AML-193 (cell line): ENCODE measurements around the gene ZHX3.
"Not testable (repeated sequence)": the region's sequence is repeated elsewhere in the genome, so short reads cannot be mapped to it uniquely, and the experiment has no call there.

Experiments
- DNase-seq, 2 experiments: peaks; one replicate each; lab custom pipeline; 2025; lab: John Stamatoyannopoulos, UW

ZHX3 gene

GRCh38 chr20:41334036-41334435, 16.5 kb upstream of the ZHX3 start:
- no peak for DNase-seq

- no peak for DNase-seq
Observed at GRCh38 chr20:41331731-41332130, 14.2 kb upstream of the ZHX3 start.

GRCh38 chr20:41330941-41331340, 13.4 kb upstream of the ZHX3 start:
- DNase-seq, result no peak

GRCh38 chr20:41330343-41330720, 12.8 kb upstream of the ZHX3 start:
- DNase-seq, result no peak

- peak; percentile 77 to 83 for DNase-seq
Observed at GRCh38 chr20:41329435-41330342, 12.2 kb upstream of the ZHX3 start.

- no peak for DNase-seq
Observed at GRCh38 chr20:41327178-41327577, 9.6 kb upstream of the ZHX3 start.

GRCh38 chr20:41320976-41321375, 3.4 kb upstream of the ZHX3 start:
- no peak for DNase-seq

- no peak for DNase-seq
Observed at GRCh38 chr20:41320441-41320840, 2.9 kb upstream of the ZHX3 start.

- no peak for DNase-seq
Observed at GRCh38 chr20:41318271-41318649, 729 bp upstream of the ZHX3 start.

- peak; percentile 11 to 42 for DNase-seq
Observed at GRCh38 chr20:41316602-41317545, 657 bp downstream of the ZHX3 start.

GRCh38 chr20:41316051-41316450, 1.5 kb downstream of the ZHX3 start:
- no peak for DNase-seq

- no peak for DNase-seq
Observed at GRCh38 chr20:41314386-41314785, 3.1 kb downstream of the ZHX3 start.

- DNase-seq, result not testable (repeated sequence)
Observed at GRCh38 chr20:41312009-41312408, 5.5 kb downstream of the ZHX3 start.

- DNase-seq, result no peak
Observed at GRCh38 chr20:41309817-41310216, 7.7 kb downstream of the ZHX3 start.

- peak; percentile 30 to 65 for DNase-seq
Observed at GRCh38 chr20:41308726-41309413, 8.7 kb downstream of the ZHX3 start.

- DNase-seq, result peak in 1 of 2 experiments; percentile 8
Observed at GRCh38 chr20:41308290-41308711, 9.2 kb downstream of the ZHX3 start.

GRCh38 chr20:41307021-41307420, 10.5 kb downstream of the ZHX3 start:
- DNase-seq, result no peak

- DNase-seq, result no peak
Observed at GRCh38 chr20:41306061-41306727, 11.3 kb downstream of the ZHX3 start.

GRCh38 chr20:41304424-41305079, 13.0 kb downstream of the ZHX3 start:
- DNase-seq, result no peak

- DNase-seq, result no peak
Observed at GRCh38 chr20:41304002-41304401, 13.5 kb downstream of the ZHX3 start.

GRCh38 chr20:41300886-41301285, 16.6 kb downstream of the ZHX3 start:
- no peak for DNase-seq
